NCI-H1694 (cell line): ENCODE measurements around the gene RNASE7.

Experiments
- DNase-seq: peaks from one replicate; lab custom pipeline; 2025; lab: John Stamatoyannopoulos, UW

The RNASE7 gene

DNA sequence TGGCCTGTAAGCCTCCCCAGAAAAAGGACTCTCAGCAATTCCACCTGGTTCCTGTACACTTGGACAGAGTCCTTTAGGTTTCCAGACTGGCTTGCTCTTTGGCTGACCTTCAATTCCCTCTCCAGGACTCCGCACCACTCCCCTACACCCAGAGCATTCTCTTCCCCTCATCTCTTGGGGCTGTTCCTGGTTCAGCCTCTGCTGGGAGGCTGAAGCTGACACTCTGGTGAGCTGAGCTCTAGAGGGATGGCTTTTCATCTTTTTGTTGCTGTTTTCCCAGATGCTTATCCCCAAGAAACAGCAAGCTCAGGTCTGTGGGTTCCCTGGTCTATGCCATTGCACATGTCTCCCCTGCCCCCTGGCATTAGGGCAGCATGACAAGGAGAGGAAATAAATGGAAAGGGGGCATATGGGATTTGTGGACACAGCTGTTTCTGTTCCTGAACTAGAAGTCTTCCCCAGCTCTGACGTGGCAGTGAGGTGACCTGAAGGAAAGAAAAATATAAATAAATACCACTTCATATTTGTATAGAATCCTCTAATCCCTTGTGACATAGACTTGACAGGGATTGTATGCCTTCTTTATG lies 1.3 kb downstream of the RNASE7 start:
- peak; percentile 10 for DNase-seq

GRCh38 chr14:21043974-21044618 lies 1.9 kb downstream of the RNASE7 start:
- no peak for DNase-seq

- no peak for DNase-seq
Observed at GRCh38 chr14:21047378-21047781, 5.2 kb downstream of the RNASE7 start.

DNA sequence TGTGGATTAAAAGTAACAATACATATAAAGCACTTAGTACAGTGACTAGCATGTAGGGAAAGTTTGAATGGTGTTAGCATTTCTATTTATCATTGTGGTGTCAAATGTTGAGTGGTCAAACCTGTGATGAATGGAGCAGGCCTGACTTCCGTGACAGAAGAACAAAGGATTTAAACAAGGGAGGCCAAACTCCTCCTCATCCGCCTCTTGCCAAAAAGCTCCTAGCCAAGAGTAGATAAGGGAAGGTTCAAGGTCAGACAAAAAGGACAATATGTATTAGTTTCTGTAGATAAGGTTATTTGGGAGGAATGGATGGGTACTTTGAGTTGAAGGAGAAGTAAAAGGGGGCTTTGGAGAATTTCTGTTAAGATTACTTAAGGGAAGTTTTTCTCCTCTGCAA lies 6.5 kb downstream of the RNASE7 start:
- DNase-seq, result no peak

DNA sequence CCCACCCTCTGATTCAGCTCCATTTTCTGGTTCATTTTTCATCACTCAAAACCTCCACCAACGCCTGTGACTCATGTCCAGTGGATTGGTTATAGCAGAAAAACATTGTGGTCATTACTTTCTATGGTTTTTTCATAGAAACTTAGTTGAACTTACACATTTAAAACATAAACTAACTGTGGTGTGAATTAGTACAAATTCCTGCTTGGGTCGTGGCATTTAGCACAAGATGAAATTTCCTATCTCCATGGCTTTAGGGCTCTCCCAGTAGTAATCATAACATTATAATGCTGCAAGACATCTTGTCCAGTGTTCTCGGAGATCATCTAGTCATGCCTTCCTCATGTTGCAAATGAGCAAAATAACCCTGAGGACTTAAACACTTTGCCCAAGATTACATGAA lies 7.1 kb downstream of the RNASE7 start:
- no peak for DNase-seq

GRCh38 chr14:21050597-21050996 lies 8.4 kb downstream of the RNASE7 start:
- DNase-seq, result no peak

DNA sequence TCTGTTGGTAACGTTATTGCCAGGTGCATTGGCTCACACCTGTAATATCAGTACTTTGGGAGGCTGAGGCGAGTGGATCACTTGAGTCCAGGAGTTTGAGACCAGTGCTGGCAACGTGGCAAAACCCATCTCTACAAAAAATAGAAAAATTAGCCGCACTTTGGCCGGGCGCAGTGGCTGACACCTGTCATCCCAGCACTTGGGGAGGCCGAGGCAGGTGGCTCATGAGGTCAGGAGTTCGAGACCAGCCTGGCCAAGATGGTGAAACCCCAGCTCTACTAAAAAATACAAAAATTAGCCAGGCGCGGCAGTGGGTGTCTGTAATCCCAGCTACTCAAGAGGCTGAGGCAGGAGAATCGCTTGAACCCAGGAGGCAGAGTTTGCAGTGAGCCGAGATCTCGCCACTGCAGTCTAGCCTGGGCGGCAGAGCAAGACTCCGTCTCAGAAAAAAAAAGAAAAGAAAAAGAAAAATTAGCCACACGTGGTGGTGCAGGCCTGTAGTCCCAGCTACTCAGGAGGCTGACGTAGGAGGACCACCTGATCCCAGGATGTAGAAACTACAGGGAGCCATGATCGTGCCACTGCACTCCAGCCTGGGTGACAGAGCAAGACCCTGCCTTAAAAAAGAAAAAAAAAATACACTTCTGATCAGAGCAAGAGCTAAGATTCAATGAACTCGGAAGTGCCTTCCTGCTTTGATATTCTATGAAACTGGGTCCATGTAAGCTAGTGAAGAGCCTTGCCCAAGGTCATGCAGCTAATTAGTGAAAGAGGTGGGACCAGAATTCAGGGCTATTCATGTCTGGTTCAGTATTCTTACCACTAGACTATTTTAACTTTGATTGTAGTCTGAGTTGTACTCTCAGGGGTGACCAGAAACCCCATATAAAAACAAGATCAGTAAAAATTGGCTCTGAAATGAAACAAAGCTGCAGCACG lies 11.3 kb downstream of the RNASE7 start:
- no peak for DNase-seq

DNA sequence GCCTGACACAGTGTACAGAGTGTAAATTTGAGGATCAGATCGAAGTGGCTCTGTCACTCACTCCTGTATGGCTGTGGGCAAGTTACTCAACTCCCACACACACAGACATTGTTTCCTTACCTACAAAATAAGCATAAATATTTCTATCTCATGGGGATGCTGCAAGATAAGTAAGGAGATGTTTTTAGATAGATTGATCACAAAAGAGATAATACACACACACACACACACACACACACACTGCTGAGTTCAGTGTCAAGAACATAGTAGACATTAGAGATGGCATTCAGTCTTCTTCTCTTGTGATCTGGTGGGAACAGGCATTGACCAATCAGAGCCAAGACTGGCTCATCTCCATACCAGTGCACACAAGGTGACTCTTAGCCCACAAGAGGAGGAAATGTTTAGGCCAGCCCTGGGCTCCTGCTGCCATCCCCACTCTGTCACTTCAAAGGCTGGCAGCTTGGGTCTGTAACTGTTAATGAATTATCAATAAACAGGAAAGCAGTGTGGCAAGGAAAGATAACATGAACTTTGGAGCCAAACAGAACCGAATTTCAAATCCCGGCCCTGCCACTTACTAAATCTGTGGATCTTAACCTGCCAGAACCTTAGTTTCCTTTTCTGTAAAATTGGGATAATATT lies 12.1 kb downstream of the RNASE7 start:
- no peak for DNase-seq

- no peak for DNase-seq
Observed at GRCh38 chr14:21054768-21055145, 12.6 kb downstream of the RNASE7 start.

- no peak for DNase-seq
Observed at GRCh38 chr14:21055432-21056117, 13.4 kb downstream of the RNASE7 start.

DNA sequence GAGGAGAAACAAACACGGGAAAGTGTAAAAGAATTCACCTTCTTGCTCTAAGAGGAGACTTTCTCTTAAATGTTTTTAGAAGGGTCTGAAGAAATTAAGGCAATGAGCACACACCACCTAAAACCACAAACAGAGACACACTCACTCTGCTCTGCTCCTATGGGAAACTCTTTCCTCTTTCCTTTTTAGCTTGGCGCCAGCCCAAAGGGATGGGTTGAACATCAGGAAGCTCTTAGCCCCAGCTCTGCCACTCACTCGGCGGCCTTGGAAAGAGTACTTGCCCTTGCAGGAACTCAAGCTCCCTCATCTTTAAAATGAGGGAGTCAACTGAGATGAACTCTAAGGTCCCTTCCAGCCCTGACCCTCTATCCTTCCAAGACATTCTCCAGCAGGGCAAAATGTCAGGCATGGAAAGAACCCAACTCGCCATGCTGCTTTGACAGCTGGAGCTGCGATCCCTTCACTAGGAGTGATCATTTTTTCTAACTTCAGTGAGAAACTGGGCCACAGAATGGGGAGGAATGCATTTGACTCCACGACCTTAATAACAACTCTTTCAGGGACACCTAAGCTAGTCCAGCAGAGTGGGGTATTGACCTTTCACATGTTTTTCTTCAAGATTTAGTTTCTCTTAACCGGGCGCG lies 14.5 kb downstream of the RNASE7 start:
- DNase-seq, result no peak

DNA sequence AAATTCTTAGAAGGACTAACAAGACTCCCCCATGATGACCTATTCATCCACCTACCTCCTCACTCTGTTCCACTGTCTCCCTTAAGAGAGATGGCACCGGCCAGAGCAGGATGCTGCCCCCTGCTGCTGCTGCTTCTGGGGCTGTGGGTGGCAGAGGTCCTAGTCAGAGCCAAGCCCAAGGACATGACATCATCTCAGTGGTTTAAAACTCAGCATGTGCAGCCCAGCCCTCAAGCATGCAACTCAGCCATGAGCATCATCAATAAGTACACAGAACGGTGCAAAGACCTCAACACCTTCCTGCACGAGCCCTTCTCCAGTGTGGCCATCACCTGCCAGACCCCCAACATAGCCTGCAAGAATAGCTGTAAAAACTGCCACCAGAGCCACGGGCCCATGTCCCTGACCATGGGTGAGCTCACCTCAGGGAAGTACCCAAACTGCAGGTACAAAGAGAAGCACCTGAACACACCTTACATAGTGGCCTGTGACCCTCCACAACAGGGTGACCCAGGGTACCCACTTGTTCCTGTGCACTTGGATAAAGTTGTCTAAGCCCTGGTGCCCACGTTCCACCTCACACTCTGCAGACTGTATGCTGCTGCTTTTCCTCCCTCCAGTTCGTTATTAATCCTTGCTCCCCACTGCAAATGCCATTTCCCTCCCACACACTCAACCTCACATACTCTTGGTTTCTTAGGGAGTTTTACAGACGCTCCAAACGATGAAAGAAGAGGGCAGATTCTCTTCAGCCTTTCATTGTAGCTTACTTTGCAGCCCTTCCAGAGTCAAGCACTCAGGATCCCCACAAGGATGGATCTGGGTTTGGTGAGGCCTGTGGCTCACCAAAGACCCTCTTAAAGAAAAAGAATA lies 15.9 kb downstream of the RNASE7 start, which contains the start of gene RNASE8:
RNASE8 (plus strand) TSS at position 20 of the 873 bp plus-strand sequence; CDS start at position 91, 71 bp downstream.
- no peak for DNase-seq

GRCh38 chr14:21058903-21059302 lies 16.7 kb downstream of the RNASE7 start:
- DNase-seq, result no peak

DNA sequence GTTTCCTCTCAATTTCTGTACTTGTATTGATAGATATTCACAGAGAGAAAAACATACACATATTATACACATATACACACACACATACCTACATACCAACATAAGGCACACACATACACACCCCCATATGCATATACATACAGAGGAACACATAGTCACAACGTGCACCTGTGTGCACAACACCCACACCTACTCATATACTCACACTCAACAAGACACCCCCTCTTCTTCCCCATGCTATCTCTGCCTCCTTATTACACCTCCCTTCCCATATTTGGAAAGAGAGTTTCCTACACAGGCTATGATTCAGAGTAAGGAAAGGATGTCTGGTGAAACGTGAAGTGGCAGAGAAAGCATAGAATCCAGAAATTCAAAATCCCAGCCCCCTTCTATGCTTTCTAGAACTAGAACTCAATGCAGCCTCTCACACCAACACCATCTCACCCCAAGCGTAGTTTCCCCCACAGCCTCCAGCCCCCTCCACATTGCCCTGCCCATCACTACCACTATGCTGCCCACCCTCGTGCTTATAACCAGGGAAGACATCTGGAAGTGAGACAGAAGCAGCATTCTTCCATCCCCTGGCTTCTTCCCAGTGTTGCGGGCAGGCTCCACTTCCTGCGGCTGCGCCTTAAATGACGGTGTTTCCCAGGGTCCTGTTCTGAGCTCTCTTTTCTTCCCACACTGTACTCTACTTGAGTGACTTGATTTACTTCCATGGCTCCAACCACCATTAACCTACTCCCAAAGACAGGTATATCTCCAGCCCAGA lies 17.9 kb downstream of the RNASE7 start:
- DNase-seq, result no peak

GRCh38 chr14:21060614-21061346 lies 18.6 kb downstream of the RNASE7 start:
- DNase-seq, result no peak

DNA sequence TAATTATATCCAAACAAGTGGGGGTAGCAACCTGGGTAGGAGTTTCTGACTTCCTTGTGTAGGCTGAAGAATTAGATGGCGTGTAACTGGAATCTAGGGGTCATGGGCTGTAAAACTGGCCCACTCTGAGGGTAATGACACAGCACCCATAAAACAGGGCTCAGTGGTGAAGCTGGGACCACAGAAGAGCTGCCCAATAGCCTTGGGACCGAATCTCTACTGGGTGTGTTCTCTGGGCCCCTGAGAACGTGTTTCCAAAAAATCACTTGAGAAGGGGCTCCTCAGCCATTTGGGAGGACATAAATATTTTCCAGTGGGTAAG lies 19.1 kb downstream of the RNASE7 start:
- no peak for DNase-seq

DNA sequence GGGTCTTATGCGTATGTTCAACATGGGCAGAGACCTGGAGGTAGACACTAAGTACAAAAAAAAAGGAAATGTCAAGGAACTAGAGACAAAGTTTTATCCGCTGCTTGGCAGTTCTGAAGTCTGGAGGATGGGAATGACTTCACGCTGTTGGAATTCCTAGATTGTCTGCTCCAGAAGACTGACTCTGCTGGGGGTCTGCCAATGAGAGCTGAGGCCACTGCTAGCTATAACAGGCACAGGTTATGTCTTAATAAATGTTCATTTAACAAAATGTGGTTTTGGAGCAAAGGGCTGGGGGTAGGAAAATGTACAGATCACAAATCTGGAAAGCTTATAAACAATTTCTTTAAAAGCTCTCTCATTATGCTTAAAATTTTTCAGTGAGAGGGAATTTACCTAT lies 21.3 kb downstream of the RNASE7 start:
- no peak for DNase-seq

- peak; percentile 31 for DNase-seq
Observed at GRCh38 chr14:21066882-21067502, 24.8 kb downstream of the RNASE7 start.
